K562 (cell line): ENCODE measurements around the gene PLEKHO2. TPM values are rescaled to one million over a fixed set of nuclear protein-coding genes. Genes with fewer than 3 reads are reported as not detected.

Experiments
- CSDE1 ChIP-seq, 2 experiments: fragments of 450-650 bp; IDR thresholded peaks; 2 replicates each; pipeline ENCODE4 v1.6.1; 2016; ENCODE audit warnings: mild to moderate bottlenecking in 1 of 2
- NR2C1 ChIP-seq, 2 experiments: fragments of 450-650 bp; IDR thresholded peaks; 2 replicates each; pipeline ENCODE4 v1.6.1; 2017; ENCODE audit warnings: mild to moderate bottlenecking in 2 of 2, antibody characterized with exemption in 1 of 2, inconsistent platforms in 1 of 2, missing compliant biosample characterization in 1 of 2, missing genetic modification characterization in 1 of 2
- ZNF717 ChIP-seq: fragments of 250-450 bp; sonication (Bioruptor Pico); IDR thresholded peaks from 2 replicates; pipeline ENCODE4 v1.5.0; 2021
- ZNF79 ChIP-seq: fragments of 250-450 bp; sonication (Bioruptor Pico); IDR thresholded peaks from 2 replicates; pipeline ENCODE4 v1.4.0; 2020; ENCODE audit warnings: low read depth, mild to moderate bottlenecking, moderate library complexity
- polyA plus RNA-seq, 8 experiments: library from polyadenylated mRNA; depleted of rRNA in 4 of 8; stranded (reverse) in 5 of 8; unstranded in 3 of 8; fragments of >200 nt; fragmentation: Nextera tagmentation in 2 of 8; fragmentation: Illumina TruSeq in 1 of 8; extraction: Ambion mirVana in 2 of 8; extraction: Trizol in 1 of 8; gene quantifications; 2 replicates each; pipeline versions ENCODE4 v1.2.1 to v1.2.3, GENCODE V29; 2011 to 2014; ENCODE audit warnings: inconsistent platforms in 1 of 8, missing spikeins in 1 of 8
- total RNA-seq, 7 experiments: library from RNA; depleted of rRNA in 6 of 7; stranded (reverse); fragments of >200 nt in 6 of 7; fragmentation: Illumina TruSeq in 2 of 7; extraction: Trizol in 2 of 7; gene quantifications; 2 replicates each; pipeline versions ENCODE4 v1.2.1 to v1.2.3, GENCODE V29; 2011 to 2021; ENCODE audit warnings: low replicate concordance in 1 of 7
- TF ChIP-seq, protein P1 (sequence below): fragments of 250-450 bp; sonication (Bioruptor Pico); IDR thresholded peaks from 2 replicates; pipeline ENCODE4 v1.9.0; 2021; ENCODE audit warnings: mild to moderate bottlenecking, inconsistent platforms
- TF ChIP-seq, protein P2 (sequence below), 2 experiments: fragments of 450-650 bp in 1 of 2; sonication (generic) in 1 of 2; formaldehyde crosslinking in 1 of 2; IDR thresholded peaks; 2 replicates each; pipeline versions ENCODE4 v1.7.1 to v1.9.0; 2016 to 2022; ENCODE audit warnings: inconsistent platforms in 1 of 2, mild to moderate bottlenecking in 1 of 2, missing genetic modification reagents in 1 of 2

The PLEKHO2 gene
- total and polyA plus RNA-seq, 9 of the 15 experiments (the other 6 are each of a cell fraction or from before 2014, with no cell fraction given): 0.24 to 8.8 (median 5.5) TPM

DNA sequence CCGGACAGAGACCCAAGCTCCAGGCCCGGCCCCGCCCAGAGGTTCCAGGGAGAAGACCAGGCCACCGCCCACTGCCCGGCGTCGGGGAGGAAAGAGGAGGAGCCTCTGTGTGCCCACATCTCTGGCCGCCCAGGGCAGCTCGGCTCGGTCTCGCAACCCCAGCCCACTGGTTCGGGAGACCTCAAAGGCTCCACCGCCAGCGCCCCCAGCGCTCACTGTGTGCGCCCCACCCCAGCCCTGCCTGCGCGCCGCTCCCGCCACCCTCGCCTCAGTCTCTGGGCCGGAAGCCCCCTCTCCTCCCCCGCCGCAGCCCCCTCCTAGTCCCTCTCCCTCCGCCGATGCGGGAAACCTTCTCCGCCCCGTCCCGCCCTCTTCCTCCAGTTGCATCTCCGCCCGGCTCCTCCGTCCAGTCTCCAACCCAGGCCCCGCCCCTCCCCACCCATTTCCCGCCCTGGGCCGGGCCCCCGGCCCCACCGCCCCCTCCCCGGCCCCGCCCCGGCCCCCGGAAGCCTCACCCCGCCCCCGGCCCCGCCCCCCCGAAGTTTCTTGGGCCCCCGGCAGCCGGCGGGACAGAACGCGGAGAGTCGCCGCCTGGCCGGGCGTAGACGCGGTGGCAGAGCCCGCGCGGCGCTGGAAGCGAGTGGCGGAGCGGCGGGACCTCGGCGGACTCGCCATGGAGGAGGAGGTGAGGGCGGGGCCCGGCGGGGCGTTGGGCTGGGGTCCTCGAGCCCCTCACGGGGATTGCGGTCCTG lies at the start of gene PLEKHO2 (continued):
- no peak for TF ChIP-seq ZNF717
- no peak for TF ChIP-seq NR2C1 (IDR thresholded peaks at IDR 0.05)
- TF ChIP-seq NR2C1 (tag; IDR thresholded peaks at IDR 0.05): no peak
- TF ChIP-seq CSDE1 (IDR thresholded peaks at IDR 0.05): no peak
- TF ChIP-seq, protein P1, sequence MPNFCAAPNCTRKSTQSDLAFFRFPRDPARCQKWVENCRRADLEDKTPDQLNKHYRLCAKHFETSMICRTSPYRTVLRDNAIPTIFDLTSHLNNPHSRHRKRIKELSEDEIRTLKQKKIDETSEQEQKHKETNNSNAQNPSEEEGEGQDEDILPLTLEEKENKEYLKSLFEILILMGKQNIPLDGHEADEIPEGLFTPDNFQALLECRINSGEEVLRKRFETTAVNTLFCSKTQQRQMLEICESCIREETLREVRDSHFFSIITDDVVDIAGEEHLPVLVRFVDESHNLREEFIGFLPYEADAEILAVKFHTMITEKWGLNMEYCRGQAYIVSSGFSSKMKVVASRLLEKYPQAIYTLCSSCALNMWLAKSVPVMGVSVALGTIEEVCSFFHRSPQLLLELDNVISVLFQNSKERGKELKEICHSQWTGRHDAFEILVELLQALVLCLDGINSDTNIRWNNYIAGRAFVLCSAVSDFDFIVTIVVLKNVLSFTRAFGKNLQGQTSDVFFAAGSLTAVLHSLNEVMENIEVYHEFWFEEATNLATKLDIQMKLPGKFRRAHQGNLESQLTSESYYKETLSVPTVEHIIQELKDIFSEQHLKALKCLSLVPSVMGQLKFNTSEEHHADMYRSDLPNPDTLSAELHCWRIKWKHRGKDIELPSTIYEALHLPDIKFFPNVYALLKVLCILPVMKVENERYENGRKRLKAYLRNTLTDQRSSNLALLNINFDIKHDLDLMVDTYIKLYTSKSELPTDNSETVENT: no peak
- TF ChIP-seq ZNF79 (CRISPR knock-in tag): no peak
- TF ChIP-seq, protein P2, sequence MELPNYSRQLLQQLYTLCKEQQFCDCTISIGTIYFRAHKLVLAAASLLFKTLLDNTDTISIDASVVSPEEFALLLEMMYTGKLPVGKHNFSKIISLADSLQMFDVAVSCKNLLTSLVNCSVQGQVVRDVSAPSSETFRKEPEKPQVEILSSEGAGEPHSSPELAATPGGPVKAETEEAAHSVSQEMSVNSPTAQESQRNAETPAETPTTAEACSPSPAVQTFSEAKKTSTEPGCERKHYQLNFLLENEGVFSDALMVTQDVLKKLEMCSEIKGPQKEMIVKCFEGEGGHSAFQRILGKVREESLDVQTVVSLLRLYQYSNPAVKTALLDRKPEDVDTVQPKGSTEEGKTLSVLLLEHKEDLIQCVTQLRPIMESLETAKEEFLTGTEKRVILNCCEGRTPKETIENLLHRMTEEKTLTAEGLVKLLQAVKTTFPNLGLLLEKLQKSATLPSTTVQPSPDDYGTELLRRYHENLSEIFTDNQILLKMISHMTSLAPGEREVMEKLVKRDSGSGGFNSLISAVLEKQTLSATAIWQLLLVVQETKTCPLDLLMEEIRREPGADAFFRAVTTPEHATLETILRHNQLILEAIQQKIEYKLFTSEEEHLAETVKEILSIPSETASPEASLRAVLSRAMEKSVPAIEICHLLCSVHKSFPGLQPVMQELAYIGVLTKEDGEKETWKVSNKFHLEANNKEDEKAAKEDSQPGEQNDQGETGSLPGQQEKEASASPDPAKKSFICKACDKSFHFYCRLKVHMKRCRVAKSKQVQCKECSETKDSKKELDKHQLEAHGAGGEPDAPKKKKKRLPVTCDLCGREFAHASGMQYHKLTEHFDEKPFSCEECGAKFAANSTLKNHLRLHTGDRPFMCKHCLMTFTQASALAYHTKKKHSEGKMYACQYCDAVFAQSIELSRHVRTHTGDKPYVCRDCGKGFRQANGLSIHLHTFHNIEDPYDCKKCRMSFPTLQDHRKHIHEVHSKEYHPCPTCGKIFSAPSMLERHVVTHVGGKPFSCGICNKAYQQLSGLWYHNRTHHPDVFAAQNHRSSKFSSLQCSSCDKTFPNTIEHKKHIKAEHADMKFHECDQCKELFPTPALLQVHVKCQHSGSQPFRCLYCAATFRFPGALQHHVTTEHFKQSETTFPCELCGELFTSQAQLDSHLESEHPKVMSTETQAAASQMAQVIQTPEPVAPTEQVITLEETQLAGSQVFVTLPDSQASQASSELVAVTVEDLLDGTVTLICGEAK (IDR thresholded peaks at IDR 0.05): no peak
- TF ChIP-seq, protein P2 (CRISPR knock-in tag; IDR thresholded peaks at IDR 0.05): no peak
